Stimulated activated CD8-positive, alpha-beta memory T cell treated with anti-CD3 and anti-CD28 coated beads, Interleukin-12 subunit alpha, Interleukin-12 subunit beta, amount 100 ng/mL, for 1 hour (primary cell): ENCODE data around the gene SVIL.

ENCODE experiments used
- DNase-seq: peaks from one replicate; pipeline ENCODE4 v3.0.0-alpha.2; 2020; ENCODE audit warnings: low read depth

SVIL gene, protein sequence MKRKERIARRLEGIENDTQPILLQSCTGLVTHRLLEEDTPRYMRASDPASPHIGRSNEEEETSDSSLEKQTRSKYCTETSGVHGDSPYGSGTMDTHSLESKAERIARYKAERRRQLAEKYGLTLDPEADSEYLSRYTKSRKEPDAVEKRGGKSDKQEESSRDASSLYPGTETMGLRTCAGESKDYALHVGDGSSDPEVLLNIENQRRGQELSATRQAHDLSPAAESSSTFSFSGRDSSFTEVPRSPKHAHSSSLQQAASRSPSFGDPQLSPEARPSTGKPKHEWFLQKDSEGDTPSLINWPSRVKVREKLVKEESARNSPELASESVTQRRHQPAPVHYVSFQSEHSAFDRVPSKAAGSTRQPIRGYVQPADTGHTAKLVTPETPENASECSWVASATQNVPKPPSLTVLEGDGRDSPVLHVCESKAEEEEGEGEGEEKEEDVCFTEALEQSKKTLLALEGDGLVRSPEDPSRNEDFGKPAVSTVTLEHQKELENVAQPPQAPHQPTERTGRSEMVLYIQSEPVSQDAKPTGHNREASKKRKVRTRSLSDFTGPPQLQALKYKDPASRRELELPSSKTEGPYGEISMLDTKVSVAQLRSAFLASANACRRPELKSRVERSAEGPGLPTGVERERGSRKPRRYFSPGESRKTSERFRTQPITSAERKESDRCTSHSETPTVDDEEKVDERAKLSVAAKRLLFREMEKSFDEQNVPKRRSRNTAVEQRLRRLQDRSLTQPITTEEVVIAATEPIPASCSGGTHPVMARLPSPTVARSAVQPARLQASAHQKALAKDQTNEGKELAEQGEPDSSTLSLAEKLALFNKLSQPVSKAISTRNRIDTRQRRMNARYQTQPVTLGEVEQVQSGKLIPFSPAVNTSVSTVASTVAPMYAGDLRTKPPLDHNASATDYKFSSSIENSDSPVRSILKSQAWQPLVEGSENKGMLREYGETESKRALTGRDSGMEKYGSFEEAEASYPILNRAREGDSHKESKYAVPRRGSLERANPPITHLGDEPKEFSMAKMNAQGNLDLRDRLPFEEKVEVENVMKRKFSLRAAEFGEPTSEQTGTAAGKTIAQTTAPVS (N-terminal part only)

DNA sequence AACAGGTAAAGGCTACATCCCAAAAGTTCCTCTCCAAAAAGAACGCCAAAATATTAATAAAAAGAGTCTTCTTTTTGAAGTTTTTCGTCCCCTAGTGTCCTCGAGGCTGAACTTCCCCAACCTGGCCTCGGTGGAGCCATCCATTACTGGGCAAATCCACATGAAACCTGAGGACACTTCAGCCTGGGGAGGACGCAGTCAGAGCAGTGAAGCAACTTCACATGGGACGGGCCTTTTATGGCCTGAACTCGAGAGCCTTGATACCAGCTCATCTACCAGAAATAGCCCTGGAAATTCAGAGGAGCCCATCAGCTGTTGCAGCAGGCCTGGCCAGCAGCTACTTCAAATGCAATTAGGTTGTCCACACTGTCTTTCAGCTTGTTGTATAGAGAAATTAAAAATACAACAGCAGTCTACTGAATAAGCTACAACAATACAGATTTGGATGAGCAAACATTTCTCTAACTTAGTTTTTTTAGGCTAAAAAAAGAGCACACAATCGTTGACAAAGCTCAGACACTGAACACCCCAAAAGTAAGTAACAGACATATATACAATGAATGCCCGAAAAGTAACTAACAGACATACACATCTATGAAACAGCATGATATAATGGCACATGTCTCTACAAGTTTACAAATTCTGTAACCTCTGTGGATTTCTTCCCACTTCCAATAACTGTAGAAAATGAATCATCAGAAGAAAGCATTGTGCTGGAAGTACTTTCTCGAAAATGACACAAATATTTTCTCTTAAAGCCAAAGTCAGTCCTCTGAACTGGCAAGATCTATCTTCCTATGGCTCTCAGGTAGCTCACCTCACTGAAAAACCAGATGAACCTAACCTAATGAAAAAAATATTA, at the start of gene SVIL:
Gene SVIL (minus strand): TSS at position 208 of the 862 bp plus-strand sequence. CDS start 79,913 bp downstream, outside the sequence.
- DNase-seq: no peak

DNA sequence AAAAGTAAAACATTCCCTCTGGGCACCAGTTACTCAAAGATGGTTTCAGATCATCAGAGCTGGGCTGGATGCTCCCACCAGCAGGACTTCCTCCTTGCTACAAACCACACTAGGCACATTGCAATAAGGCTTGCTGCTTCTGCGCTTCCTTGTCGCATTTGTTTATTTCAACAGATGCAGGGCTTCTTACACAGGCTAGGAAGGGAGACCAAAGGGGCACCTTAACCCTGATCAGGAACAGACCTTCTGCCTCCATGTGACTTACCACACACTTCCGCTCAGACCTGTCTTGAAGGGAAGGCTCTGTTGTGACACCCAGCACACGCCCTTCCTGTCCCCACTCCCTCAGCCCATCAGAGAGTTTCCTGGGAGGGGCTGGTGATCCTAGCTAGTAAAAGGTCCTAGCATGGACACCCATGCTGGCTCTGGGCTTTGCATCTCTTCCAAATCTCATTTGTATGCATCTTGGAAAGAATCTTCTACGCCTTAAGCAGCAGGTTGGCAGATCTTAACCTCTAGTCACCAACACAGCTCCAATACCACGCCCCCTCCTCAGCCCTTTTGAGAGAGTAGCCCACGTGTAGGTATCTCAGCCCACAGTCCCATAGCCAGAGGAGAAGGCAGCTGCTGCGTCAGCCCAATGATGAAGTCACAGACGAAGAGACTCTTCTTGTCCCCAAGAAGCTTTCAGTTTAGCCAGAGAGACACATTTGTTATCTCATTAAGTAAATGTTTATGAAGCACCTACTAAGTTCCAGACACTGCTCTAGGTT, 47.1 kb upstream of the SVIL start:
- peak; percentile 33 for DNase-seq

DNA sequence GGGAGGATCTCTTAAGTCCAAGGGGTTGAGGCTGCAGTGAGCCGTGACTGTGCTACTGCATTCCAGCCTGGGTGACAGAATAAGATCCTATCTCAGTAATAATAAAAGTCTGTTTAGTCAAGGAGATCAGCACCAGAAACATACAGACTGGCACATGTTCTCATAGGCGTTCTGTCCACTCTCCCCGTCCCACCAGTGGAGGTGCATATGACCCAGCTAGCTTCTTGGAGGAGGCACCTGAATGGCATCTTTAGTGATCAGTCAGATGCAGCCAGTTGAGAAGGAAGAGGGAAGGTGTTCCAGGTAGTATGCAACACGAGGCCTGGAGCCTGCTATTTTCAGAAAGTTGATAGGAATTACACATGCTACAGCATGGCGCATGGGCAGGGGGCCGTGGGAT, 45.3 kb upstream of the SVIL start:
- no peak for DNase-seq

DNA sequence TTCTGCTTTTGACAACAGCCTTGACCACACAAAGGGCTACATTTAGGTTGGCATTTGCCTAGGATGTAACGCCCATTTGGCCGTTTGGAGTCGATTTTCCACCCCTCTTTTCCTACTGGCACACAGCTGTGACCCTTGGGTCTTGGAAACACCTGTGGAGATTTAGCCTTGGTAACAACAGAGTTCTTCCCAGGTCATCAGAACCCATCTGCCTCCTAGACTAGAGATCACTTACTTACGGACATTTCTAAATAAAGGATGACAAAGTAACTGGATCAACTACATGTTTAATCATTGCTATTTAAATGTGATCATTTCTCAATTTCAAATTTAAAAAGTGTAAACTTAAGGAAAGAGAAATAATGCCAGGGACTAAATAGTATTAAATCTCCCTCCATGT, 42.0 kb upstream of the SVIL start:
- DNase-seq: no peak

DNA sequence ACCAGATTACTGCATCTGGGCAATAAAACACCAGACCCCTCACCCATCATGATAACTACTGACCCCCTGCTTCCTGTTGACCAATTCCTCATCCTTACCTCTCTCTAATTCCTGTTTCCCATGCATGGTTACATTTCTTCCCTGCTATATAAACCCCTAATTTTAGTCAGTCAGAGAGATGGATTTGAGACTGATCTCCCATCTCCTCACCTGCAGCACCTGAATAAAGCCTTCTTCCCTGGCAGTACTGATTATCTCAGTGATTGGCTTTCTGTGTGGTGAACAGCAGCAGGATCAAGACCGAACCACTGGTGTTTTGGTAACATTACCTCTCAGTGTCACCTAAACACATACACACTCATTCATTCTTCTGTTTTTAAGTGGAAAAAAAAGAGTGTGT, 41.2 kb upstream of the SVIL start:
- no peak for DNase-seq

DNA sequence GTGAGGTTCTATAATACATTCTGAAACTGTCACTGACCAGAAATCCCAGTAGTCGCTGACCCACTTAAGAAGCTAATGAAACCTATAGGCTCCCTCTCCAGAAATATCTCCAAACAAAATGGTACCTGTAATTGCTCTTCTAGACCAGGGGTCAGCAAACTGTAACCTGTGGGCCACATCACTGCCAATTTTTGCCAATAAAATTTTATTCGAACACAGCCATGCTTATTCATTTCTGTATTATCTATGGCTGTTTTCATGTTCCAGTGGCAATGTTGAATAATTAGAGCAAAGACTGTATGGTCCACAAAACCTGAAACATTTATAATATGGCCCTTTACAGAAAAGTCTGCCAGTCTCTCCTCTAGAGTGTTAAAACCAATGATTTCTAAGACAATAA, 37.2 kb upstream of the SVIL start:
- DNase-seq: no peak

DNA sequence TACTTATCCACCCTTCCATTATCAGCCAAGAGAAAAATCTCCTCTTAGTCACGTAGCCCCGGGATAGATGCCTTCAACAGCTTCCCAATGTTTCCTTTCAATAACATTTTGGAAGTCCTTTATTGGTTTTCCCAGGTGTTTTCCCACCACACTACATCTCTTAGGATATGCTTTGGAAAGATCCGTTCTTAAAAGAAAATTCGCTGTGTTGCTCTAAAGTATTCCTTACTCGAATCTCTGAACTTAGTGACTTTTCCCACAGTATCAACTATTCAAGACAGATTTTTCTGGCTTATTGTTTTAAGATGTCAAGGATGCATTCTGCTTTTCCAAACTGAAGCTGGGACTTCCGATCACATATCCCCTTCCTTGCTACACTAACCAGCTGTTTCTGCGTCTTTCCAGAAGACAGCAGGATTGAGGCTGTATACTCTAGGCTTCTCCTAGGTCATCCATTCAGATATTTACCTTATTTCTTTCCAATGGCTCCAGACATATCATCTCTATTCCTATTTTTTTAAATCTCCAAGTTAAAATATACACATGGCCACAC, 36.5 kb upstream of the SVIL start:
- DNase-seq: no peak

DNA sequence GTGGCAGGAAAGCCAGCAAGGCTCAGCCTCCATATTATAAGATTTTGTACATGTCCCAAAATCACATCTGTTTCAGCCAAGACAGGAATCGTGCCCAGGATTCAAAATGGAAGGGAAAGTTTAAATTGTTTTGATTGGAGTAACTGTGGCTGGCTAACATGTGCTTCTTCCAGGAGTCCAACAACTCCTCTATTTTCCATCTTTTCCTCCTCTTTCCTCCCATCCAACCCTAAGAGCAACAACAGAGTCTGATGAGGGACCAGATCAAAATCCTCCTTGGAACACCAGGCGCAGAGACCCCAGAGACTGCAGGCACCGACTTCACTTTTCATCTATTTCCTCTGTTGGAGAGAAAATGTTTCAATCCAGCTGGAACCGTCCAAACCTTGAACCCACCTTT, 36.0 kb upstream of the SVIL start:
- no peak for DNase-seq

DNA sequence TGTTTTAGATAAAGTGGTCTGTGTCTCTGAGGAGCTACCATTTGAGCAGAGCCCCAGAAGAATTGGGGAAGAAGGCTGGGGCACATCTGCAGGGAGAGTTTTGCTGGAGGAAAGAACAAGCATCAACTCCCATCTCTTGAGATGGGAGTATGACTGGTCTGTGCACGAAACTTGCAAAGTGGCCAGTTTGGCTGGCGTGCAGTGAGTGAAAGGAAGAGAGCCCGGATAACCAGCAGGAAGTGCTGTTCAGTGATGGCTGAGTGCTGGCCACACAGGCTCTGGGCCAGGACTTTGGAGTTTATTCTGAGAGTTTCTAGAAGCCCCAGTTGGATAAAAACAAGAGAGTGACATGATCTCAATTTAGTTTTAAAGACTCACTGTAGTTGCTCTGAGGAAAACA, 34.4 kb upstream of the SVIL start:
- DNase-seq: no peak

DNA sequence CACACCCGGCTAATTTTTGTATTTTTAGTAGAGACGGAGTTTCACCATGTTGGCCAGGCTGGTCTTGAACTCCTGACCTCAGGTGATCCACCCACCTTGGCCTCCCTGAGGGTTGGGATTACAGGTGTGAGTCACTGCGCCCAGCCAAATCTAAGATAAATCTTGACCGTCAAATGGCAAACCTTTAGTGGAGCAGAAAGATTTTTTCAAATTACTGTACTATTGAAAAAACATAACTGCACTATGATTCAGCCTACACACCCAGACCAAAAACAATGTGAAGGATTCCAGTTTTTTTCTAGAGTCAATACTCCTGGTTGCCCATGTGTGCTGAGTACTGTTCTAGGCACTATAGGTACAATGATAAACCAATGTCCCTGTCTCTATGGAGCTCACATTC, 33.9 kb upstream of the SVIL start:
- DNase-seq: no peak

DNA sequence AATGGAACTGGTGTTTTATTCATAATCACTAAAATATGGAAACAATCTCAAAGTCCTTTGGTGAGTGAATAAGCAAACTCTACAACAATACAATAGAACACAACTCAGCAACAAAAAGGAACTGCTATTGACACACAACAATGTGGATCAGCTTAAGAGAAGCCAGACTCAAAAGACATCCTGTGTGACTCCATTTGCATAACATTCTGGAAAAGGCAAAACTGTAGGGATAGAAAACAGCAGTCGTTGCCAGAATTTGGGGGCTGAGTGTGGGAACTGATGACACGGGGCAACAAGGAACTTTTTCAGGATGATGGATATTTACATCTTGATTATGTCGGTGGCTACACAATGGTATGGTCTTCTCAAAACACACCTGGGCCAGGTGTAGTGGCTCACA, 32.4 kb upstream of the SVIL start:
- no peak for DNase-seq

DNA sequence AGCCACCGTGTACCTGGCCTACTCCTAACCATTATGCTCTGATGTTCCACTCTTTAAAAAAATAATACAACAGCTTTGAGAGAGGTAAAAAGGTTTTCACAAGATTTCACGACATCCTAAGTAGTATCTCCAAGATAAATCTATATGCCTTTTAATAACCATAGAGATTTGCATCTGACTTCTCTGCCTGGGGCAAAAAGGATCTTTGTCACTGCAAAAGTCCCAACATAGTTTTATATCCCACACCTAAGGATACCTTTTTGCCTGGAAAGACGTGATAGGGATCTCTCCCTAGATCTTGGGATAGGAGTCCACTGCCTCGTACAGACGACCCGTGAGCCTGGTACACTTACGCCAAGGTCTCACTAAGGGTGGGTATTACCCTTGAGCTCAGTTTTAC, 31.4 kb upstream of the SVIL start:
- DNase-seq: no peak

DNA sequence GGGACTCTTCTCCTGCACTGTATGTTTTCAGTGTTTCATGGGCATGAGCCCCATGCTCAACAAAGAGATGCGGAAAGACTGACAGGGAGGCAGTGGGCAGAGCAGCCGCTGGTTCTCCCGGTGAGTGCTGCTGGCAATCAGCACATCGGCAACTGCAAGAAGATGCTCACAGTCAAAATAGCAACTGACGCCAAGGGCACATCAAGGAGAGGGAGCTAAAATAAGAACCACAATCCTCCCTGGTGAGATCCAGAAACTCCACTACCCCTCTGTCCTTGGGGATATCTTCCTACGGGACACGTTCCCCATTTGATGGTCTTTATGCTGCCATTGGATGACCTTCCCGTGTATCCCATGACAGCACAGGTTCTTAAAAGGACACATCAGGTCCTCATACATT, 28.9 kb upstream of the SVIL start:
- DNase-seq: no peak

DNA sequence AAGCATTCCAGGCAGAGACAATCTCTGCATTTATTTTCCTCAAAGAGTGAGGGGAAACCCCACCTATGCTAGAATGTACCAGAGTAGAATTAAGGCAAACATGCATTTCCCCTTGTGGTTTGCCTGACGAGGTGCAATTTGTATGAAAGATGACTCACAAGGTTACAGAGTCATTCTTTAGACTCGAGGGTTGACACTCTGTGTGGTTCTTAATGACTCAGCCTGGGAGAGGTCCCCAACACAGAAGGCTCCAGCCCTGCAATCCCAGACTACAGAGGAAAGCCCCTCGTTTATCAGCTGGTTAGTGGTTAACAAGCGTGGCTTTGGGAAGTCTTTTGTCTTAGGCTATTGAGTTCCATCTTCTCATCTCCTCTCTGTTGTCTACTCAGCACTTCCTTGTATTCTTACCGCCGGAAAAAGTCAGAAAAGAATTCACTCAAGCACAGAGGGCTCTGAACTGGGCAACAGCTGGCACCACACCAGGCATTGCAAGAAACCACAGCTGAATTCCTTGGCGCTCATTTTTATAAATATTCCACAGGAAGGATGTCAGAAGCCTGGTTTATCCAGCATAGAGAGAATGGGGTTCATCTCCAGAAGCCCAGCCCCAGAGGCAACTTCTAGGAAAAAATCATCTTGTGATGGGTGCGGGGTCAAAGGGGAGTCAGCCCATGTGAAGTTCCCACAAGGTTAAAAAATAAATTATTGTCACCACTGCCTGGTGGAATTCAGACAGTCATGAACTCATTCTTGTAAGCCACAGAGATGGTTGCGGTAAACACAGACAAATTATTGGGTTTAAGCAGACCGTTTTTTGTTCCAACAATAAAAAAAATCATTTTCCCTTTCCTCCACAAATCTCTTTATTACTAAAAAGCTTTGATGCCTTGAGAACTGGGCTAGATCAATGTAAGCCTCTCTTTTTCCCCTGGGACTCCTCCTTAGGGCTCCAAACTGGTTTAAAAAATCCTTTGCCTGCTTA, 24.5 kb upstream of the SVIL start:
- DNase-seq: peak; percentile 57

DNA sequence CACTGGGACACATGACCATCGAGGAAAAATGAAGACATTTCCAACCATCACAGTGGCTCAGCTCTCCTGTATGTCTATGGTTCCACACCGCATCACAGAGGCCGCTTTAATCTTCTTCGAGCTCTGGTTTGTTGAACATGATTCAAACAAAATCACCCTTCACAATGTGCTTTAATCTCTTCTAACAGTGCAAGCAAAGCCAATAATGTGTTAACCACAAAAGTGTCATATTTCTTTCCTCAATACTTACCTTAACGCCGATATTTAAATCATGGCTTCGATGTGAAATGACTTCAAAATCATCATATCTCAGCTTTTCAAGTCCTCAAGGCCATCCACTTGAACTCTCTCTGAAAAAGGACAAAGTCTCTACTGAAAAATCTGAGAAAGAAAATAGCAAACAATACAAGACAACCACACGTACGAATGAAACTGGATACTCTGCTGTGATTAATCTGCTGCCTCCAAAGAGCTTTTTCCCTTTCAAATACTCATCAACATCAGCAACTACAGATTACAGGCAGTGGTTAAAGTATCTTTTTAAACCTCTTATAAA, 23.0 kb upstream of the SVIL start:
- DNase-seq: no peak

DNA sequence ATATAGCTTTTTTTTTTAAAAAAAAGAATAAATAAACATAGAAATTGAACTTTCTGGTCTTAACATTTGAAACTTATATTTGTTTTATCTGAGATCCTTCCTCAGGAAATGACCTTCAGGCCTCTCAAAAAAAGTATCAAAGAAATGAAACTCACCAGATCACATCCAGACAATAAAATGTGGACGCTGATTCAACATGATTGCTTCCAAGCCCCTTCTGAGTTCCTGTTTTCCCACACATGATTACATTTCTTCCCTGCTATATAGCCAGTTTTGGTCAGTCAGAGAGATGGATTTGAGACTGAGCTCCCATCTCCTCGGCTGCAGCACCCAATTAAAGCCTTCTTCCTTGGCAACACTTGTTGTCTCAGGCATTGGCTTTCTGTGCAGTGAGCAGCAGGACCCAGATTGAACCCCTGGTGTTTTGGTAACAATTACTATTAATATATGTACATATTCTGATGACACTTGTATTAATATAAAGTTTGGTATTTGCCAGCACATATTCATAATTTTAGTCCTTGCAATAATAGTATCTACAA, 21.8 kb upstream of the SVIL start:
- DNase-seq: no peak

DNA sequence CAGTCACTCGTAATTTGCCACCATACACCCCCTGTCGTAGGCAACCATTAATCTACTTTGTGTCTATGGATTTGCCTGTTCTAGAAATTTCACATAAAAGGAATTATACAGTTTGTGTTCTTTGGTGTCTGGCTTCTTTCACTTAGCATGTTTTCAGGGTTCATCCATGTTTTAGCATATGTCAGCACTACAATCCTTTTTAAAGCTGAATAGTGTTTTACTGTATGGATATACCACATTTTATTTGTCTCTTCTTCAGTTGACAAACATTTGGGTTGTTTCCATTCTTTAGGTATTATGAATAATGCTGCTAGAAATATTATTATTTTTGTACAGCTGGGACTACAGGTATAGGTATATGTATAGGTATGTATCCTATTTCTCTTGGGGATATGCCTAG, 17.4 kb upstream of the SVIL start:
- DNase-seq: no peak

DNA sequence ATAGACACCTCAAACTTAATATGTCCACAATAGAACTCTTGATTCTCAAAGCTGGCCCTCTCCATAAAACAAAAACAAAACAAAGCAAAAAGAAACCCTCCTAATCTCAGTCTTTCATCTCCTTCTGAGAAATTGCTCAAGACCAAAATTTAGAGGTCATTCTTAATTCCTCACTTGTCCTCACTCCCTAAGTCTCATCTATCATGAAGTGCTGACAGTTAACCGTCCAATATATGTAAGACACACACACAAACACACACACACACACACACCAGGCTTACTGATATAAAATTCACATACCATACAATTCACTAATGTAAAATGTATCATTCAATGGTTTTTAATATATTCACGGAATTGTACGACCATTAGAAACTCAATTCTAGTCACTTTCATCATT, 17.0 kb upstream of the SVIL start:
- DNase-seq: no peak

DNA sequence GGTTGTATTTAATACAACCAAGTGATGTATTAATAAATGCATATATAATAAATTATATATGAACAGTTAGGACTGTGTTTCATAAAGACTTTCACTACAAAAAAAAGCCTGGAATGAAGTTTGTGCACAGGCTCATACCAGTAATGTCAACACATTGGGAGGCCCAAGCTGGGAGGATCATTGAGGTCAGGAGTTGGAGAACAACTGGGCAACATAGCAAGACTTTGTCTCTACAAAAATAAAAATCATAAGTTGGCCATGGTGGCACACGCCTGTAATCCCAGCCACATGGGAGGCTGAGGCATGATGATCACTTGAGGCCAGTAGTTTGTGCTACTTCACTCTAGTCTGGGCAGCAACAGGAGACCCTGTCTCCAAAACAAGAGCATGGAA, 15.8 kb upstream of the SVIL start:
- no peak for DNase-seq
